Right forelimb (tissue), 1 donor: ENCODE measurements around the gene RTF1.
"Not testable (repeated sequence)": the region's sequence is repeated elsewhere in the genome, so short reads cannot be mapped to it uniquely, and the experiment has no call there.

ENCODE experiments used
- DNase-seq: peaks from one replicate; pipeline ENCODE4 v3.0.0-alpha.2; 2018

The RTF1 gene

GRCh38 chr15:41416742-41417417 lies at the start of gene RTF1:
Gene RTF1, plus strand, starts transcription at chr15:41417095. Its CDS starts 21 bp downstream, at chr15:41417116.
- peak; percentile 98 for DNase-seq

- DNase-seq = no peak
These were observed 49.5 kb upstream of the RTF1 start for GRCh38 chr15:41367418-41367817.

- no peak for DNase-seq
These were observed 38.9 kb upstream of the RTF1 start for GRCh38 chr15:41377978-41378377.

GRCh38 chr15:41383974-41384749 lies 32.7 kb upstream of the RTF1 start:
- not testable (repeated sequence) for DNase-seq

DNA sequence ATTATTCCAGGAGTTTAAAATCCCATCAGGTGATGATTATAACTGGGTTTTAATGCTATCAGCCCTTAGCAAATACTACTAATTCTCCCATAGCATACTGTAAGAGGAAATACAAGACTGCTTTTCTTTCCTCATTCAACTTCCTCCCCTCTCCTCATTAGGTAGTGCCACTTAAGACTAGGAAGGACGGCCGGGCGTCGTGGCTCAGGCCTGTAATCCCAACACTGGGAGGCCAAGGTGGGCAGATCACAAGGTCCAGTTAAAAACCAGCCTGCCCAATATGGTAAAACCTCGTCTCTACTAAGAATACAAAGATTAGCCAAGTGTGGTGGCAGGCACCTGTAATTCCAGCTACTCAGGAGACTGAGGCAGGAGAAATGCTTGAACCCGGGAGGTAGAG lies 29.2 kb upstream of the RTF1 start:
- DNase-seq = no peak

GRCh38 chr15:41392659-41393058 lies 24.2 kb upstream of the RTF1 start:
- no peak for DNase-seq

DNA sequence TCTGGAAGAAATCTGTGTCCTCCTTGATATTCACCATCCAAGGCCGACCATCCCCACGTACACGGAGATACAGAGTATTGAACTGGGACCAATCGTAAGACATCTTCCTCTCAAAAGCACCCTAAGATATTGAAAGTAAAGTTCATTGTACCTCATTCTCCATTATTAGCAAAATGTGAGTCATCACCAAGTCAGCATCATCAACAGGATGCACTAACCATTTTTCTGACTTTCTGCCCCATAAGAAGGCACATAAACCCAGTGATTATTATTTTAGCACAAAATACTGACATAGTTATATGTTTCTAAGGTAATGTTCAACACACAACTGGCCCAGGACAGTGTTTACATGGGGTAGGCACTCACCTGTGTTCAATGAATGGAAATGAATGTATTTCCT lies 22.0 kb upstream of the RTF1 start:
- no peak for DNase-seq

DNA sequence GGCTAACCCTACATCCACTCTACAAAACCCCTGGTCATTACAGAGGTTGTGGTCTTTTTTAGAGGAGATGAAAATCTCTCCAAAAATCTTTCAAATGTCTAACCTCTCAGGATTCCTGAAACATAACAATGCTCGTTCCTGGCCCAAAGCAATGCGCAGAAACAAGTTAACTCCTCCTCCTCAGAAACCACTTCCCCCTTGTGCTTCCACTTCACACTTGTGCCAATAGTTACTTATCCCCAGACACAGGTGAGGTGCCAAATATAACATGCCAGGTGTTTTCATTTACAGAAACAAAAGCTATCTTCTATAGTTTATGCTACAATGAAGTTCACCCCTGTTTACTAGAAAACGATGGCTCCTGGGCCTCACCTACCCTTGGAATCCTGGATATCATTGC lies 20.8 kb upstream of the RTF1 start:
- DNase-seq = no peak

DNA sequence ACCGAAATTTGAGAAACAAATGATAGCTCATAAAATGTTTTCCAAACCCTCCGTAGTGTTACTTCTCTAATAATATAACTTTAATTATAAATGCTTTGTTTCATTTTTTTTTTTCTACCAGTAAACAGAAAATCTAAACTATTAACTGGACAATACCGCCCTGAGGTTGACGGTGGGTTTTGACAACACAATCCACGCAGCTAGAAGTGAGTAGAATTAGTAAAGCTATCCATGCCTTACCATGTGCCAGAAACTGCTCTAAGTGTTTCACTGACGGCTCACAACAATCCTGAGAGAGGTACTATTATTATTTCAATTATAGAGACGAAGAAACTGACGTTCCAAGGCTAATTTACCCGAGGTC lies 15.0 kb upstream of the RTF1 start:
- DNase-seq = no peak

DNA sequence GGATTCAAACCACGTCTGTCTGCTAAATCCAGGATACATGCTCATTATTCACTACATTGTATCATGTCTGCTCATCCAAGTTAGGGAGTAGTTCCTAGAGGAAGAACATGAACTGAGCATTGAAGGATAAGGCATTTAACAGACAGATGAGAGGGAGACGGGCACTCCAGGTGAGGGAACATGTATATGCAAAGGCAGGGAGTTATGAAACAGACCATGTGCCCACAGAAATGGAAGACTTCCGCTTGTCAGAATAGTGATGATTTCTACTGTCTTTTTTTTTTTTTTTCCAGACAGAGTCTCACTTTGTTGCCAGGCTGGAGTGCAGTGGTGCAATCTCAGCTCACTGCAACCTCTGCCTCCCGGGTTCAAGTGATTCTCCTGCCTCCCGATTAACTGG lies 9.6 kb upstream of the RTF1 start:
- no peak for DNase-seq

DNA sequence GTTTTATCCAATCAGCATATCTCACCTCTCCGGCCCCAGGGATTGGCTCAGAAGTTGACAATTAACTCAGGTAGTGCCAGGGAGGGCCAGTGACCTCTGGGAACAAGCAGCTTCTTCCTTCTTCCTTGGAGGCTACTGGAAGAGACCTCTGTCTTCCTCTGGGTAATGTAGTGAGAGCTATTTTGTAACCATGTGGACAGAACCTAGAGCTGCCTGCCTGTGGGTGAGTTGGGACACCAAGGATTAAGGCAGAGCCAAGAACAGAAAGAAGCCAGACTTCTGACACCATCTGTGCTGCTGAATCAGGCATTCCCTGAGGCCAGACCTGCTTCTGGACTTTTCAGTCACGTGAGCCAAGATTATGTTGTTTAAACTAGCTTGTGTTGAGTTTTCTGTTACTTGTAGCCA lies 8.7 kb upstream of the RTF1 start:
- DNase-seq = no peak

DNA sequence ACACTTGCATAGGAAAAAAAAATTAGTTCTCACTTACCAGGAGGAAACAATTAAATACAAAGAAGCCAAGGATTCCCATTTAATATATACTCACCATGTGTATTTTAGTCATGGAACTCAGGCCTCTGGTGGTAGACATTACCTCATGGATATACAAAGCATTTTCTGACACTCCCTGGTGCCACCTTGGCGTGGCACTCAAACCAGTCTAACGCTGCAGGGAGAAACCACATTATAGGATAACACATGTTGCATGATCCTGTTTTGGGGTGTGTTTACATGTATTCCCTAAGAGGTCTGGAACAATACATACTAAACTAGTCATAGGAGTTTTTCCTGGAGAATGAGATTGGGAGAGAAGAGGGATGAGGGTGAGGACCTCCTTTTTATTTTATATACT lies 5.9 kb upstream of the RTF1 start:
- DNase-seq = no peak

DNA sequence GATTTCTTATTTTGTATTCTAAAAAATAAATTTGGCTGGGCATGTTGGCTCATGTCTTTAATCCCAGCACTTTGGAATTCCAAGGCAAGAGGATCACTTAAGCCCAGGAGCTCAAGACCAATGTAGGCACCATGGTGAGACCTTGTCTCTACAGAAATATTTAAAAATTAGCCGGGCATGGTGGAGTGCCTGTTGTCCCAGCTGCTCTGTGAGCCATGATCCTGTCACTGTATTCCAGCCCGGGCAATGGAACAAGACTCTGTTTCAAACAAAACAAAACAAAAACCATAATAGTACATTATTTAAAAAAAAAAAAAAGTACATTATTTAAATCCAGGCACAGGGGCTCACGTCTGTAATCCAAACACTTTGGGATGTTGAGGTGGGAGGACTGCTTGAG lies 5.5 kb upstream of the RTF1 start:
- DNase-seq = no peak

DNA sequence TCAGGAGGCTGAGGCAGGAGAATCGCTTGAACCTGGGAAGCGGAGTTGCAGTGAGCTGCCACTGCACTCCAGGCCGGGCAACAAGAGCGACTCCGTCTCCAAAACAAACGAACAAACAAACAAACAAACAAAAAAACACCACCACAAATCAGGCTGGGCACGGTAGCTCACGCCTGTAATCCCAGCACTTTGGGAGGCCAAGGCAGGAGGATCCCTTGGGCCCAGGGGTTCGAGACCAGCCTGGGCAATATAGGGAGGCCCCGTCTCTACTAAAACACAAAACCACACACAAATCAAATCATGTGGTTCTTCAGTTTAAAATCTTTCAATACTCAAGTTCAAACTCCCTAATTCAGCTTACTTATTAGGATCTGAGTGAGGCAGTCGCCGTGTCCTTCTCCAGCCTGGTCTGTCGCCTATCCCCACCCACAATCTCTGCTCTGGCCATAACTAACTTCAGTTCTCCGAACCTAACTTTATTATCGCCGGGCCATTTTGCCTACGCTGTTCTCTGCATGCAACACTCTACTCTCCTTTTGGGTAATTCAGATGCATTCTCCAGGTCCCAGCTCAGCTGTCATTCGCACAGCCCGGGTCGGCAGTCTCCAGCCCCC lies 660 bp upstream of the RTF1 start:
- no peak for DNase-seq

- no peak for DNase-seq
These were observed 712 bp downstream of the RTF1 start for GRCh38 chr15:41417418-41418195.

DNA sequence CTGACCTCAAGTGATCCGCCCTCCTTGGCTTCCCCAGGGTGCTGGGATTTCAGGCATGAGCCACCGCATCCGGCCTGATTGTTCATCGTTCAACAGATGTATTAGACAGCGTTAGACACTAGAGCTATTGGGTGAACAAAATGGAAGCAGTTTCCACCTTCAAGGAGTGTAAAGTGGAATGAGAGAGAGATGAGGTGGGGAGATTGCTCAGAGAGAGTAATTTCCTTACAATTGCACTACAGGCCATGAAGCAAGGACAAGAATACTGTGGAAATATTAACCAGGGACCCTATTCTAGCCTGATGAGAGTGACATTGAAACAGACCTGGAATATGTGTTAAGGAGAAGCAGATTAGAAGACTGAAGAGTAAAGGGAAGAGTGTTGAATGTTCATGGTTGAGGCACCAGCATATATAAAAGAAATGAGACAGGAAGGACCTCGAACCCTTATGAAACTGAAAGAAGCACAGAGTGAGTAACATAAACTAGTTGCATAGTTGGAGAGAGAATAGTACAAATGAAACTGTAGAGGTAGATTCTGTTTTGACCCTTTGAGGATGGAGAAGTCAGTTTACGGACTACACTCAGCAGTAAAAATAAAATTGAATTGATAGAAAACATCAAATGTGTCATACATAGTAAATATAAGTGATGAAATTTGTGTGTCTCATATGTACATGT lies 7.2 kb downstream of the RTF1 start:
- no peak for DNase-seq

DNA sequence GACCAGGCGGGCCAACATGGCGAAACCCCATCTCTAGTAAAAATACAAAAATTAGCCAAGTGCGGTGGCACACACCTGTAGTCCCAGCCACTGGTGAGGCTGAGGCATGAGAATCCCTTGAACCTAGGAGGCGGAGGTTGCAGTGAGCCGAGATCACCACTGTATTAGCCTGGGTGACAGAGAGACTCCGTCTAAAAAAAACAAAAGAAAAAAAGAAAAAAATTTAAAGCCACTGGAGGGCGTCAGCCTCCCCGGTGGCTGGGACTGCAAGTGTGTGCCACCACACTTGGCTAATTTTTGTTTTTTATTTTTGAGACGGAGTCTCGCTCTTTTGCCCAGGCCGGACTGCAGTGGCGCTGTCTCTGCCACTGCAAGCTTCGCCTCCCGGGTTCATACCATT lies 7.9 kb downstream of the RTF1 start:
- DNase-seq = no peak

- not testable (repeated sequence) for DNase-seq
These were observed 9.0 kb downstream of the RTF1 start for GRCh38 chr15:41425907-41426306.

DNA sequence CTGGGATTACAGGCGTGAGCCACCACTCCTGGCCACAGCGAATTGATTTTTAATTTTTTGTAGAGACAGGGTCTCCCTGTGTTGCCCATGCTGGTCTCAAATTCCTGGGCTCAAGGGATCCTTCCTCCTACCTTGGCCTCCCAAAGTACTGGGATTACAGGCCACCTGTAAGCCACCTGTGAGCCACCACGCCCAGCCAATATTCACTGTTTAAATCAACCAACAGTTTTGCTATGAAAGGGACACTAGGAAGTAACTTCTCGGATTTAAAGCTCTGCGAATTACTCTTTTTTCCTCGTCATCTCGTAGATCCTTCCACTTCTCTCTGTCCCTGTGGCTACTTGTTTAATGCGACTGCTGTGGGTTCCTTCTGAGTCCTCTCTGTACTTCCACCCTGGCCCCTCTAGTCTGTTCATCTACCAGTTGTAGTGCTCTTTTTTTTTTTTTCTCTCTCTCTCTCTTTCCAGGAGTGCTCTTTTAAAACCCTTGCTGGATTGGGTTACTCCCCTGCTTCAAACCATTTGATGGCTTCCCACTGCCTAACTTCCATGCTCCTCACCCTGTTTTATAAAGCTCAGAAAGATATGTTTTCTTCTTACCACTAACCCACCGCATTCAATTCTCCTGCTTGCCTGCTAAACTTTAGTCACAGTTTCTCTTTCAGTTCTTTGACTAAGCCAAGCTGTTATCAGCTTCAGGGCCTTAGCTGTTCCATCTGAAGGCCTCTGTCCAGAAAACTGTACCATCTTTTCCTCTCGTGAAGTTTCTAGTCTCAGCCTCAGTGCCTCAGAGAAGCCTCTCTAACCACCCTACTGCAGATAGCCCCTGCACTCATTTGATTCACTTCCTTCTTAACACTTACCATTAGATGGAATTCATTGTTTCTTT lies 12.4 kb downstream of the RTF1 start:
- no peak for DNase-seq

DNA sequence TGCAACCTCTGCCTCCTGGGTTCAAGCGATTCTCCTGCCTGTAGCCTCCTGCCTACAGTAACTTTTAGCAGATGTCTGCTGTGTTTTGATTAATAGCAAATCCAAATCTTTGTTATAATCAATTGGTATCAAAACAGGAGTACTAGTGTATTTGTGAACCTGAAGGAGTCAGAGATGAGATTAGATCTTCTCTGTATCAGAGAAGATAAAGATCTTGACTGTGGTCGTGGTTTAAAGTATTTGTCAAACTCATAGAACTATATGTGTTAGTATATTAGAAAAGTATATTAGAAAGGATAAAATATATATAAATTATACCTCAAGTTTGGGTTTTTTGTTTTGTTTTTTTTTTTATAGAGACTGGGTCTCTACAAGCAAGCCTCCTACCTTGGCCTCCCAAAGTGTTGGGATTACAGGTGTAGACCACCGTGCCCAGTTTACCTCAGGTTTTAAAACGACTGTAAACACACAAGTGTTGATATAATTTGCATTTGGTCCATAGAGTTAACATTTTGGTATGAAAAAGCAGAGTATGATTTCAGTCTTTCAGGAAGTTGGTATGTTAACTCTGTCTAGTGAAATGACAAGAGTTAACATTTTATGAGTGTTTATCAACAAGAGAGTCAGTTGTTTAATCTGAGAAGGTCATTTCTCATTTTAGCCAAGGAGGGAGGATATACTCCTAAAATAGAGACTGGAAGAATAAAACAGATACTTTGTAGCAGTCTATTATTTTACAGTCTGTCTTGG lies 18.3 kb downstream of the RTF1 start:
- DNase-seq = no peak

DNA sequence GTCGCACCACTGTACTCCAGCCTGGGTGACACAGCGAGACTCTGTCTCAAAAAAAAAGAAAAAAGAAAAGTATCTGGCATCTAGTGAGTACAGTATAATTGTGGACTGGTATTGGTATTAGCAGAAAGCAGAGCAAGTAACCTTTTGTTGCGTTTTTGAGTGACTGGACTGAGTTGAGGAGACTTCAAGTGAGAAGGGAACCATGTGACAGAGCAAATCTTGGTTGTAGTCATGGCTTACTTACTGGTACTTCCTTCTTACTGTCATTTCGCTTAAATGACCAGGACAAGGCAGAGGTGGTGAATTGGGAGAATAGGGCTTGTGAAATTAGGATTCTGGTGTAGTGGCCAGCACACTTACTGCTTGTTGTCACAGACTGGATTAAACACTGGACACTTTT lies 20.6 kb downstream of the RTF1 start:
- no peak for DNase-seq
